Choroid plexus epithelial cell (primary cell): ENCODE data around the gene KCNQ5.

Experiments
- DNase-seq: peaks from one replicate; pipeline ENCODE4 v3.0.0-alpha.2; 2010; ENCODE audit warnings: low read depth
- H3K4me3 ChIP-seq: 2 replicates; pipeline ENCODE4 v1.5.1; 2011; ENCODE audit warnings: low read depth, mild to moderate bottlenecking, control low read depth, low read length, moderate library complexity
- TF ChIP-seq, protein P1 (sequence below): conservative IDR thresholded peaks from 2 replicates; pipeline ENCODE4 v1.5.1; 2011; ENCODE audit warnings: low read depth, mild to moderate bottlenecking, control low read depth, inconsistent platforms, low read length, moderate library complexity

The KCNQ5 gene

DNA sequence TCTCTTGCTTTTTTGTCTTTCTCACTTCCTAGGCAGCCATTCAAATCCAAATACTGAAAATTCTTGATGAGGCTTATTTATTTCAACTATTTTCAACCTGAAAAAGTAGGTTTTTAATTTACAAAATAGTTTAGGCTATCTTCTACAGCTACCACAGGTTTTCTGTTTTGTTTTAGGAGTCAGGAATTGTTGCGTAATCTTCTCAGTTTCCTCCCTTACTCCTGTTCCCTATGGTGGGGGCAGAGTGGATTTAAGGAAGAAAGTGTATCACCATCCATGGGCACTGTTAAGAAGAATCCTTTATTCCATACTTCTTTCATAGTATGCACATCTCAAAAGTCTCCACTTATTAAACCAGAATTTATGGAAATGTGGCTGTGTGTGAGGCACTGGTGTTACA lies 421.0 kb downstream of the KCNQ5 start:
- TF ChIP-seq, protein P1, sequence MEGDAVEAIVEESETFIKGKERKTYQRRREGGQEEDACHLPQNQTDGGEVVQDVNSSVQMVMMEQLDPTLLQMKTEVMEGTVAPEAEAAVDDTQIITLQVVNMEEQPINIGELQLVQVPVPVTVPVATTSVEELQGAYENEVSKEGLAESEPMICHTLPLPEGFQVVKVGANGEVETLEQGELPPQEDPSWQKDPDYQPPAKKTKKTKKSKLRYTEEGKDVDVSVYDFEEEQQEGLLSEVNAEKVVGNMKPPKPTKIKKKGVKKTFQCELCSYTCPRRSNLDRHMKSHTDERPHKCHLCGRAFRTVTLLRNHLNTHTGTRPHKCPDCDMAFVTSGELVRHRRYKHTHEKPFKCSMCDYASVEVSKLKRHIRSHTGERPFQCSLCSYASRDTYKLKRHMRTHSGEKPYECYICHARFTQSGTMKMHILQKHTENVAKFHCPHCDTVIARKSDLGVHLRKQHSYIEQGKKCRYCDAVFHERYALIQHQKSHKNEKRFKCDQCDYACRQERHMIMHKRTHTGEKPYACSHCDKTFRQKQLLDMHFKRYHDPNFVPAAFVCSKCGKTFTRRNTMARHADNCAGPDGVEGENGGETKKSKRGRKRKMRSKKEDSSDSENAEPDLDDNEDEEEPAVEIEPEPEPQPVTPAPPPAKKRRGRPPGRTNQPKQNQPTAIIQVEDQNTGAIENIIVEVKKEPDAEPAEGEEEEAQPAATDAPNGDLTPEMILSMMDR: no peak
- H3K4me3 ChIP-seq: no peak overlapping the region
- DNase-seq: no peak

DNA sequence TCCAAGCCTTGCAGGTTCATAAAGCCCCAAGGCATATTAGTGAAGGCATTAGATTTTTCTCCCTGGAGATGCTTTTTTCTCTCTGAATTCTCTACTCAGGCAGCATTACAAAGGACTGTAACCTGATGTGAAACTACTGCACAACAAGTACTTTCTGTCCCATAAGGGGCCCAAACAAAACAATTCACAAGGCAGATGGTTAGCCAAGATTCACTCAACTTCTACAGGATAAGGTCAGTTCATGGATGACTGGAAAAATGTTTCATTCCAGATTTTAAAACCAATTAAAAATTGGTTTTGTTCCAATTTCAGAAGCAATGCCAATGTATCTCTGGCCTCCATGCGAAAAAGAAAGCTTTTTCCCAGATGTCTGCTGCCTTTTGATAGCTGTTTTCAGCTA lies 421.6 kb downstream of the KCNQ5 start:
- DNase-seq: no peak
- H3K4me3 ChIP-seq: no peak overlapping the region
- TF ChIP-seq, protein P1: no peak

DNA sequence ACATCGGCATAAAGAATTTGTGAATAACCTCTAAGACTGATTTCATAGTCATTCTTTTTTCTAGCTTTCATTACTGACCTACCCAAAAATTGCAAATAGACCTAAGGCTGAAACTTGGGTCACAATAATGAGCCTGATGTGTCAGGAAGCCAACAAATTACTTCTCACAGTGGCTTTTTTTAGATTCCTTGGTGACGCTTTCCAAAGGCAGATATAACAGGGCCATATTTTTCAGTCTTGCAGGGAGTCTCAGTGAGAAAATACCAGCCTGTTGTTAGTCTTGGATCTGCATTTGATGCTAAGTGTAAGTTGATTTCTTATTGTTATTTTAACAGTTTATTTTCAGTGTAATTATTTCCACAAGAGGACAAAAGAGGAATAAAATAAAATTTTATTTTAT lies 423.7 kb downstream of the KCNQ5 start:
- no peak overlapping the region for H3K4me3 ChIP-seq
- DNase-seq: no peak
- TF ChIP-seq, protein P1: no peak

DNA sequence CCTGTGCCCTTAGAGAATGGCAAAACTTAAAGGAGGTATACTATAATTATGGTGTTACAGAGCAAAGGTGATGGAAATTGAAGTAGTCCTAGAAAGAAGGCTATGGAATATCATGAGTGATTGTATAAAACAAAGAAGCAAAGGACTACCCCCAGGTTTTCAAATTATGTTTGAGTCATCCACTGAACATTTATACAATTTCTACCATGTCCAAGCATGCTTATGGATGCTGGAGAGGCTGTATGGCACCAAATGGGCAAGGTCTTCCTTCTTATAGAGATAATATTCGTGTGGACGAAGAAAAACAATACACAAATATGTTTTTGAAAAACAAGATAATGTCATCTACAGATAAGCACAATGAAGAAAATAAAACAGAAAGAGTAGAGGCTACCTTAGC lies 425.9 kb downstream of the KCNQ5 start:
- TF ChIP-seq, protein P1: no peak
- H3K4me3 ChIP-seq: no peak overlapping the region

DNA sequence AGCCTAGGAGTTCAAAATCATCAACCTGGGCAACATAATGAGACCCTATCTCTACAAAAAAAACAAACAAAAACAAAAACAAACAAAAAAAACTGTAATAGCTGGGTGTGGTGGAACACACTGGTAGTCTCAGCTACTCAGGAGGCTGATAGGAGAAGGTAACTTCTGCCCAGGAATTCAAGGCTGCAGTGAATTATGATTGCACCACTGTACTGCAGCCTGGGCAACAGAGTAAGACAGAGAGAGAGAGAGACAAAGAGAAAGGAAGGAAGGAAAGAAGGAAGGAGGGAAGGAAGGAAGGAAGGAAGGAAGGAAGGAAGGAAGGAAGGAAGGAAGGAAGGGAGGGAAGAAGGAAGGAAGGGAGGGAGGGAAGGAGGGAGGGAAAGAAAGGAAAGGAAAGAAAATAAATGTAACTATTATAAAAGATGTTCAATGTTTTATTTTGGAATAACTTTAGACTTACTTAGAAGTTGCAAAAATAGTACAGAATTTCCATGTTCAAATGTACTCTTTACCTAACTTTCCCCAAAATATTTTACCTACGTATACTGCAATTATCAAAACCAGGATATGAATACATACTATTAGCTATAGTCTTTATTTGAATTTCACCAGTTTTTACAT lies 428.2 kb downstream of the KCNQ5 start:
- H3K4me3 ChIP-seq: no peak overlapping the region

More for the DNA sequence above, 425.9 kb downstream of the KCNQ5 start:
- no peak for DNase-seq

DNA sequence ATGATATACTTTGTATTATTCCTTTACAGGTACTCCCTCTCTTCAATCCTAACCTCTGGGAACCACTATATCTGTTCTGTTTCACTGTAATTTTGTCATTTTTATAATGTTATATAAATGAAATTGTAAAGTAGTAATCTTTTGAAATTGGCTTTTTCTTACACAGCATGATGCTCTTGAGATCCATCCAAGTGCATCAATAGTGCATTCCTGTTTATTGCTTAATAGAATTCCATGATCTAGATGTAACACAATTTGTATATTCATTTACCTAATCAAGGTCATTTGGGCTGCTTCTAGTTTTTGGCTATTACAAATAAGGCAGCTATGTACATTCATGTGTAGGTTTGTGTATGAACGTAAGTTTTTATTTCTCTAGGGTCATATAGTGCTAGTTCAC lies 428.8 kb downstream of the KCNQ5 start:
- TF ChIP-seq, protein P1: no peak
- peak; percentile 15 for DNase-seq
- no peak overlapping the region for H3K4me3 ChIP-seq

More for the DNA sequence above, 428.2 kb downstream of the KCNQ5 start:
- no peak for DNase-seq
- TF ChIP-seq, protein P1: no peak

DNA sequence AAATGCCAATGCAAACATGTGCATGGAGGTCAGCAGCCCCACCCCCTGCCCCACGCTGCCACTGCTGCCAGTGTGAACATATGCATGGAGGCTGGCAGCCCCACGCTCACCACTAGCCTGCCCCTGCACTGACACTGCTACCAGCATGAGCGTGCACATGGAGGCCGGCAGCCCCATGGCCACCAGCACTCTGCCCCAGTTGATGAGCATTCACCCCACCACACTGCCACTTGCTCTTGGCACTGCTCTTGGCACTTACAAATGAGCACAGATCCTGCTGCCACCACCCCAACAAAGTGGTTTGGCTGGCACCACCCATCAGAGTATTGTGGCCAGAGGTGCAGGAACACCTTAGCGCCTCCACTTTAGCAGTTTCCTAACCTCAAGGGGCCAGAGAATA lies 429.3 kb downstream of the KCNQ5 start:
- H3K4me3 ChIP-seq: no peak overlapping the region
- DNase-seq: no peak
- TF ChIP-seq, protein P1: no peak
